DND-41 (cell line): ENCODE results near the gene VTI1A.

Source experiments
- ATAC-seq: fragments of 200-7000 bp; cut with Tn5 transposase; 3 replicates; pipeline ENCODE4 v1.9.1; 2021; ENCODE audit warnings: low read depth; ENCODE audit not compliant: insufficient read depth
- DNase-seq: peaks from one replicate; pipeline ENCODE4 v3.0.0-alpha.2; 2020
- H2AFZ ChIP-seq: 2 replicates; pipeline ENCODE4 v1.6.0; 2012; ENCODE audit warnings: low read depth, low read length
- H3K27ac ChIP-seq: 2 replicates; pipeline ENCODE4 v1.5.1; 2012; ENCODE audit warnings: low read length, inconsistent platforms
- H3K27me3 ChIP-seq: fragments of 200-600 bp; sonication (generic); 2 replicates; pipeline ENCODE4 v1.6.0; 2012; ENCODE audit warnings: low read length, mild to moderate bottlenecking, inconsistent platforms; ENCODE audit not compliant: insufficient read depth, poor library complexity
- H3K36me3 ChIP-seq: 2 replicates; pipeline ENCODE4 v1.5.1; 2012; ENCODE audit warnings: low read length, inconsistent platforms; ENCODE audit not compliant: insufficient read depth
- H3K4me1 ChIP-seq: 2 replicates; pipeline ENCODE4 v1.5.1; 2012; ENCODE audit warnings: mild to moderate bottlenecking, low read length; ENCODE audit not compliant: insufficient read depth
- H3K4me2 ChIP-seq: 2 replicates; pipeline ENCODE4 v1.6.0; 2012; ENCODE audit warnings: mild to moderate bottlenecking, moderate library complexity, low read length, inconsistent platforms; ENCODE audit not compliant: insufficient read depth
- H3K4me3 ChIP-seq, 2 experiments: fragments of 200-600 bp in 1 of 2; shearing (Covaris generic) in 1 of 2; 2 replicates each; pipeline ENCODE4 v1.5.1; 2012 to 2016; ENCODE audit warnings: inconsistent platforms in 2 of 2, low read length in 2 of 2, mild to moderate bottlenecking in 2 of 2, low read depth in 1 of 2, moderate library complexity in 1 of 2
- H3K79me2 ChIP-seq: 2 replicates; pipeline ENCODE4 v1.6.0; 2012; ENCODE audit warnings: low read length, inconsistent platforms; ENCODE audit not compliant: insufficient read depth
- H3K9ac ChIP-seq: 2 replicates; pipeline ENCODE4 v1.6.0; 2012; ENCODE audit warnings: low read depth, mild to moderate bottlenecking, inconsistent platforms, low read length, moderate library complexity
- H3K9me3 ChIP-seq: 2 replicates; pipeline ENCODE4 v1.5.1; 2012; ENCODE audit warnings: low read length, moderate library complexity, mild to moderate bottlenecking, inconsistent platforms; ENCODE audit not compliant: insufficient read depth, severe bottlenecking
- H4K20me1 ChIP-seq: 2 replicates; pipeline ENCODE4 v1.6.0; 2012; ENCODE audit warnings: low read length; ENCODE audit not compliant: insufficient read depth
- EZH2 ChIP-seq: IDR thresholded peaks from 3 replicates; pipeline ENCODE4 v1.6.1; 2012; ENCODE audit warnings: borderline replicate concordance, low read depth, mild to moderate bottlenecking, moderate library complexity, low read length, inconsistent platforms; ENCODE audit not compliant: severe bottlenecking
- TF ChIP-seq, protein P1 (sequence below): IDR thresholded peaks from 2 replicates; pipeline ENCODE4 v1.5.1; 2012; ENCODE audit warnings: borderline replicate concordance, low read length, moderate library complexity, mild to moderate bottlenecking; ENCODE audit not compliant: poor library complexity, severe bottlenecking; ENCODE audit errors: extremely low read depth

Gene VTI1A

DNA sequence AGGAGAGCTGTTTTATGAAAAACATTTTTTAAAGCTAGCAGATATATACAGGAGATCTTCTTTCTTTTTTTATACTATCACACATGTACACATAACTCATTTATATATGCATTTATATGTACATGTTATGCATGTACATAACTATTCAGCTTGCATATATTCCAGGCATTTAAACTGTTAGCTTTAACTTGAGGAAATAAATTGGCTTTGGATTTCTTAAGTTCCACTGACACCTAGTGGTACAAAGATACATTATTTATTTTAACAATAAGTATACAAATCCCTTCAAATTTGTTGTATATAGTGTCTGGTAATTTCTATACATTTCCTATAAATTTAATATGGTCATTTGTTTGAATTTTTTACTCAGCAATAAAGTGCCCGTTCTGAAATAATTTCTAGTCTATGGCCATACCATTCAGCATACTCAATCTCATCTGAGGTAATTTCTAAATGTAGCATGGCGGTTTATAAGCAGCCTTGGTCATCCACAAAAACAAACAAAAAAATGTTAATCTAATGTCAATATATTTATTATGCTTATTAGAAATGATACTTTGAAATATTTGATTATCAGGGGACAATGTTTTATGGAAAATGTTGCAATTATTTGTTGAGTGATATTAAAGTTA lies 11.9 kb upstream of the VTI1A start:
- TF ChIP-seq EZH2: no peak
- TF ChIP-seq, protein P1, sequence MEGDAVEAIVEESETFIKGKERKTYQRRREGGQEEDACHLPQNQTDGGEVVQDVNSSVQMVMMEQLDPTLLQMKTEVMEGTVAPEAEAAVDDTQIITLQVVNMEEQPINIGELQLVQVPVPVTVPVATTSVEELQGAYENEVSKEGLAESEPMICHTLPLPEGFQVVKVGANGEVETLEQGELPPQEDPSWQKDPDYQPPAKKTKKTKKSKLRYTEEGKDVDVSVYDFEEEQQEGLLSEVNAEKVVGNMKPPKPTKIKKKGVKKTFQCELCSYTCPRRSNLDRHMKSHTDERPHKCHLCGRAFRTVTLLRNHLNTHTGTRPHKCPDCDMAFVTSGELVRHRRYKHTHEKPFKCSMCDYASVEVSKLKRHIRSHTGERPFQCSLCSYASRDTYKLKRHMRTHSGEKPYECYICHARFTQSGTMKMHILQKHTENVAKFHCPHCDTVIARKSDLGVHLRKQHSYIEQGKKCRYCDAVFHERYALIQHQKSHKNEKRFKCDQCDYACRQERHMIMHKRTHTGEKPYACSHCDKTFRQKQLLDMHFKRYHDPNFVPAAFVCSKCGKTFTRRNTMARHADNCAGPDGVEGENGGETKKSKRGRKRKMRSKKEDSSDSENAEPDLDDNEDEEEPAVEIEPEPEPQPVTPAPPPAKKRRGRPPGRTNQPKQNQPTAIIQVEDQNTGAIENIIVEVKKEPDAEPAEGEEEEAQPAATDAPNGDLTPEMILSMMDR: peak; percentile 53
- no peaks in the 10 kb centered on the region for H3K27me3 ChIP-seq
- H3K9me3 ChIP-seq: no peaks in the 10 kb centered on the region
- no peak overlapping the region for H3K27ac ChIP-seq
- H3K4me1 ChIP-seq: no peaks in the 10 kb centered on the region
- no peak for DNase-seq
- H3K79me2 ChIP-seq: no peaks in the 10 kb centered on the region
- ATAC-seq: no peak
- H3K4me3 ChIP-seq: no peak overlapping the region
- no peaks in the 10 kb centered on the region for H4K20me1 ChIP-seq
- H3K9ac ChIP-seq: no peak overlapping the region
- H3K36me3 ChIP-seq: peaks cover 88% of the 10 kb centered on the region
- no peak overlapping the region for H2AFZ ChIP-seq
- H3K4me2 ChIP-seq: no peak overlapping the region

DNA sequence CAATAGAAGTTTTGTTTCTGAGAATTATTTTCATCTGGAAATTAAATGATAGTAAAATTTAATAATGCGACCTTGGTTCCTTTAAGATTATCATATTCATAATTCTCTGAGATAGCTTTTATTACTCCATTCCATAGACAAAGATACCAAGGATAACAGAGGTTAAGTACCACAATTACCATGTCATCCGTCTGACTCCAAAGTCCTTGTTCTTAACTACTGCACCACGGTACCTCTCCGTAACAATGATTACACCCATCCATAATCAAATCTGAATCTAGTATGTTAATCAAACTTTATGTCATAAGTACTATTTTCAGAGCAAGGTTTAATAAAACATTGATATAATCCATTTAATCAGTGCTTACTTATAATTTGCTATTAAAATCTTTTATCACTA lies 8.7 kb upstream of the VTI1A start:
- no peaks in the 10 kb centered on the region for H3K27me3 ChIP-seq
- peaks cover 88% of the 10 kb centered on the region for H3K36me3 ChIP-seq
- H3K9me3 ChIP-seq: no peaks in the 10 kb centered on the region
- H3K79me2 ChIP-seq: no peaks in the 10 kb centered on the region
- no peaks in the 10 kb centered on the region for H4K20me1 ChIP-seq
- TF ChIP-seq, protein P1: no peak
- TF ChIP-seq EZH2: no peak
- no peaks in the 10 kb centered on the region for H3K4me1 ChIP-seq
- H2AFZ ChIP-seq: no peak overlapping the region
- no peak overlapping the region for H3K27ac ChIP-seq
- ATAC-seq: no peak
- H3K9ac ChIP-seq: no peak overlapping the region
- H3K4me3 ChIP-seq: no peak overlapping the region
- DNase-seq: no peak
- H3K4me2 ChIP-seq: no peak overlapping the region

DNA sequence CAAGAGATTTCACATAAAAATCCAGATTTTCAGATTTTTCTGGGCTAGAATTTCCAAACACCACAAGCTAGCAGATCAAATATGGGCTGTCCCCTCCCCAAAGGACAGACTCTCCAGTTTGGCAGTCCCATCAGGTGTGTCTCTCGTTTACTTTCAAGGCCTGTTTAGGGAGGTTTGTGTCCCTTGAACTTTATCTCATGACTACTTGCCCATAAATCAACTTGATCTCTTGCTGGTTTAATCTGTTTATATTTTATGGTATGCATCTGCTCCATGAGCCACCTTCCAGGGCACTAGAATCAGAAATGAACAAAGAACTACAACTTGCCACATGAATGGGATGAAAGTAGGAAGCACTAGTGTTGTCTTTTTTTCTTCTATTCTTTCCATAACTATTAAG lies 5.5 kb upstream of the VTI1A start:
- H3K9me3 ChIP-seq: no peaks in the 10 kb centered on the region
- peaks cover 20% of the 10 kb centered on the region for H3K4me1 ChIP-seq
- H3K36me3 ChIP-seq: peaks cover 83% of the 10 kb centered on the region
- H3K27me3 ChIP-seq: no peaks in the 10 kb centered on the region
- H3K9ac ChIP-seq: no peak overlapping the region
- no peaks in the 10 kb centered on the region; the same call in 1 of the 2 replicates for H4K20me1 ChIP-seq
- H3K27ac ChIP-seq: no peak overlapping the region
- peaks cover 28% of the 10 kb centered on the region for H3K79me2 ChIP-seq
- DNase-seq: no peak
- no peak for ATAC-seq
- no peak overlapping the region for H3K4me3 ChIP-seq
- TF ChIP-seq EZH2: no peak
- TF ChIP-seq, protein P1: no peak
- no peak overlapping the region for H2AFZ ChIP-seq
- H3K4me2 ChIP-seq: no peak overlapping the region
